Measurements from ENCODE around the gene KBTBD4.
A peak's percentile ranks its signal among the peaks of the same experiment; 100 is the strongest.

KBTBD4 gene

GRCh38 chr11:47578524-47579494 is at the start of gene KBTBD4, which contains the start of gene NDUFS3:
Gene KBTBD4 (minus strand): TSS chr11:47578970. CDS start chr11:47578951, 19 bp downstream.
Gene NDUFS3 (plus strand): TSS chr11:47579074. CDS start chr11:47579092, 18 bp downstream.
- DNase-seq, result peak; percentile 3

- no peak for DNase-seq
Observed at GRCh38 chr11:47628026-47628425, 49.3 kb upstream of the KBTBD4 start.

GRCh38 chr11:47626234-47626633 is 47.5 kb upstream of the KBTBD4 start:
- DNase-seq, result no peak

GRCh38 chr11:47620836-47621378 is 42.1 kb upstream of the KBTBD4 start:
- no peak for DNase-seq

GRCh38 chr11:47617417-47617809 is 38.6 kb upstream of the KBTBD4 start:
- DNase-seq, result no peak

GRCh38 chr11:47616726-47617416 is 38.1 kb upstream of the KBTBD4 start:
- DNase-seq, result peak; percentile 43

- DNase-seq, result no peak
Observed at GRCh38 chr11:47615249-47615648, 36.5 kb upstream of the KBTBD4 start.

GRCh38 chr11:47611348-47611794 is 32.6 kb upstream of the KBTBD4 start:
- peak; percentile 19 for DNase-seq

GRCh38 chr11:47609675-47610074 is 30.9 kb upstream of the KBTBD4 start:
- no peak for DNase-seq

GRCh38 chr11:47607380-47607779 is 28.6 kb upstream of the KBTBD4 start:
- DNase-seq, result no peak

GRCh38 chr11:47606731-47607130 is 28.0 kb upstream of the KBTBD4 start:
- no peak for DNase-seq

GRCh38 chr11:47605921-47606320 is 27.2 kb upstream of the KBTBD4 start:
- no peak for DNase-seq

GRCh38 chr11:47603295-47603694 is 24.5 kb upstream of the KBTBD4 start:
- no peak for DNase-seq

- DNase-seq, result no peak
Observed at GRCh38 chr11:47599902-47600301, 21.1 kb upstream of the KBTBD4 start.

GRCh38 chr11:47595967-47596366 is 17.2 kb upstream of the KBTBD4 start:
- DNase-seq, result no peak

- DNase-seq, result no peak
Observed at GRCh38 chr11:47595029-47595428, 16.3 kb upstream of the KBTBD4 start.

- no peak for DNase-seq
Observed at GRCh38 chr11:47593934-47594855, 15.4 kb upstream of the KBTBD4 start, which contains the start of gene C1QTNF4. Gene C1QTNF4 (minus strand): TSS chr11:47594411. CDS start chr11:47590810, 3,601 bp downstream.

- DNase-seq, result no peak
Observed at GRCh38 chr11:47593492-47593933, 14.7 kb upstream of the KBTBD4 start.

- DNase-seq, result no peak
Observed at GRCh38 chr11:47592970-47593369, 14.2 kb upstream of the KBTBD4 start.

GRCh38 chr11:47592251-47592650 is 13.5 kb upstream of the KBTBD4 start:
- DNase-seq, result no peak

- peak; percentile 58 for DNase-seq
Observed at GRCh38 chr11:47591764-47592163, 13.0 kb upstream of the KBTBD4 start.
